Transverse colon (tissue), 4 donors: ENCODE measurements around the gene HACD1. TPM values are rescaled to one million over a fixed set of nuclear protein-coding genes. Genes with fewer than 3 reads are reported as not detected.

Experiments
- DNase-seq: peaks from one replicate; pipeline ENCODE4 v3.0.0-alpha.2; 2019
- H3K27ac ChIP-seq, 4 donors: fragments of 200-600 bp; sonication (generic); 2 replicates each; pipeline ENCODE4 v1.5.1; 2016 to 2018; ENCODE audit warnings: inconsistent platforms in 4 of 4
- H3K27me3 ChIP-seq: fragments of 200-600 bp; sonication (generic); 2 replicates; pipeline ENCODE4 v1.5.1; 2017; ENCODE audit warnings: inconsistent platforms
- H3K36me3 ChIP-seq, 4 donors: fragments of 200-600 bp; sonication (generic); 2 replicates each; pipeline ENCODE4 v1.5.1; 2017 to 2019; ENCODE audit warnings: inconsistent platforms in 4 of 4
- H3K4me1 ChIP-seq, 4 donors: fragments of 200-600 bp; sonication (generic); 2 replicates each; pipeline ENCODE4 v1.5.1; 2017 to 2020; ENCODE audit warnings: inconsistent platforms in 4 of 4
- H3K4me3 ChIP-seq, 4 donors: fragments of 200-600 bp; sonication (generic); 1 replicate in 1 of 4; 2 replicates in 3 of 4; pipeline versions ENCODE4 v1.5.1 to v1.6.1; 2017 to 2019; ENCODE audit warnings: inconsistent platforms in 4 of 4
- H3K9me3 ChIP-seq, 2 donors: fragments of 200-600 bp; sonication (generic); 2 replicates each; pipeline ENCODE4 v1.5.1; 2017 to 2019; ENCODE audit warnings: inconsistent platforms in 2 of 2
- CTCF ChIP-seq, 5 experiments: fragments of 200-600 bp in 3 of 5; fragments of 450-650 bp in 2 of 5; sonication (generic) in 3 of 5; IDR thresholded peaks; 1 replicate in 2 of 5; 2 replicates in 3 of 5; pipeline ENCODE4 v1.5.1; 2016 to 2017; ENCODE audit warnings: antibody characterized with exemption in 5 of 5, inconsistent platforms in 3 of 5, mild to moderate bottlenecking in 2 of 5, moderate library complexity in 1 of 5
- EP300 ChIP-seq: sonication (generic); formaldehyde crosslinking; IDR thresholded peaks from one replicate; pipeline ENCODE4 v1.6.1; 2017; ENCODE audit warnings: antibody characterized with exemption, low read depth
- POLR2A ChIP-seq: fragments of 450-650 bp; IDR thresholded peaks from one replicate; pipeline ENCODE4 v1.6.1; 2016; ENCODE audit warnings: antibody characterized with exemption, mild to moderate bottlenecking, moderate library complexity
- POLR2AphosphoS5 ChIP-seq, 3 donors: sonication (generic); formaldehyde crosslinking; IDR thresholded peaks; one replicate each; pipeline ENCODE4 v1.6.1; 2016; ENCODE audit warnings: antibody characterized with exemption in 3 of 3
- WGBS, 2 donors: methylation state at CpG; one replicate each; pipeline ENCODE4 v1.1.5; 2018; ENCODE audit warnings: low coverage in 1 of 2; 5-methylcytosine and 5-hydroxymethylcytosine counted together
- in situ Hi-C, 4 donors: fragments of 200-750 bp; cut with MboI; loops; one replicate each; pipeline versions ENCODE4 v1.15.0 to v1.15.1; 2017; ENCODE audit warnings: low sequenced_read_pairs in 3 of 4, low pct_ligation_motif_present in 1 of 4, low pct_unique_long_range_greater_than_20kb in 1 of 4
- intact Hi-C: fragments of 100-400 bp; cut with DNase I; formaldehyde crosslinking; loops from one replicate; pipeline ENCODE4 v1.15.1; 2023; ENCODE audit warnings: low total_unique reads
- total RNA-seq, 4 donors: library from RNA; depleted of rRNA; stranded (reverse); fragments of >200 nt; gene quantifications; one replicate each; pipeline ENCODE4 v1.1.0, GENCODE V29; 2016

The HACD1 gene
- total RNA-seq, 4 donors from 2014 or later = 6.7 to 52.3 (median 16.5) TPM; not detected in 1

GRCh38 chr10:17657103-17657500 is 39.9 kb upstream of the HACD1 start:
- peaks cover 0 to 16% (median 7%) of the 10 kb centered on the region in 4 donors for H3K4me1 ChIP-seq
- no peaks in the 10 kb centered on the region for H3K27me3 ChIP-seq
- no peak overlapping the region for H3K27ac ChIP-seq
- no peak overlapping the region for H3K4me3 ChIP-seq
- no peak for TF ChIP-seq POLR2AphosphoS5 (IDR thresholded peaks at IDR 0.05)
- TF ChIP-seq CTCF (IDR thresholded peaks at IDR 0.05) = no peak
- no peak for TF ChIP-seq EP300
- TF ChIP-seq POLR2A = no peak
- in situ Hi-C loops (loop anchor here in 1 of 4 donors (25.0 kb wide), 1 partner anchor 120 kb away; no protein-coding TSS in a partner anchor), intact Hi-C loops (no loop called here)
- WGBS, 2 donors = 59 to 80% methylated on average over 1 of the region's 1 CpG
- H3K36me3 ChIP-seq = peaks cover 0 to 21% (median 4%) of the 10 kb centered on the region in 4 donors
- DNase-seq = no peak
- H3K9me3 ChIP-seq = no peaks in the 10 kb centered on the region

GRCh38 chr10:17655567-17656146 is 38.5 kb upstream of the HACD1 start:
- WGBS, 2 donors = 75 to 77% methylated on average over 4 to 5 of the region's 5 CpGs
- H3K27me3 ChIP-seq = no peaks in the 10 kb centered on the region

GRCh38 chr10:17655009-17655408 is 37.8 kb upstream of the HACD1 start:
- Histone ChIP-seq H3K4me3 (no peak overlapping the region), H3K4me1 (peaks cover 0 to 16% (median 7%) of the 10 kb centered on the region in 4 donors), H3K27ac (no peak overlapping the region), H3K36me3 (peaks cover 0 to 12% (median 0%) of the 10 kb centered on the region in 4 donors), H3K9me3 (no peaks in the 10 kb centered on the region), H3K27me3 (no peaks in the 10 kb centered on the region)
- intact Hi-C loops = no loop called here
- WGBS, 2 donors = 87 to 92% methylated on average over 3 of the region's 3 CpGs
- no peak for DNase-seq
- in situ Hi-C loops = loop anchor here in 1 of 4 donors (25.0 kb wide), 1 partner anchor 118 kb away; no protein-coding TSS in a partner anchor
- TF ChIP-seq POLR2A (no peak), POLR2AphosphoS5 (IDR thresholded peaks at IDR 0.05) (no peak), CTCF (IDR thresholded peaks at IDR 0.05) (no peak), EP300 (no peak)

More at GRCh38 chr10:17655567-17656146, 38.5 kb upstream of the HACD1 start:
- Histone ChIP-seq H3K4me1 (peaks cover 0 to 16% (median 7%) of the 10 kb centered on the region in 4 donors), H3K27ac (no peak overlapping the region), H3K9me3 (no peaks in the 10 kb centered on the region), H3K4me3 (no peak overlapping the region), H3K36me3 (peaks cover 0 to 12% (median 2%) of the 10 kb centered on the region in 4 donors)
- DNase-seq = no peak
- intact Hi-C loops (no loop called here), in situ Hi-C loops (loop anchor here in 1 of 4 donors (25.0 kb wide), 1 partner anchor 118 kb away; no protein-coding TSS in a partner anchor)
- TF ChIP-seq POLR2AphosphoS5 (IDR thresholded peaks at IDR 0.05) (no peak), EP300 (no peak), POLR2A (no peak), CTCF (IDR thresholded peaks at IDR 0.05) (no peak)

GRCh38 chr10:17652585-17652984 is 35.4 kb upstream of the HACD1 start:
- Histone ChIP-seq H3K9me3 (no peaks in the 10 kb centered on the region), H3K4me1 (peaks cover 0 to 16% (median 7%) of the 10 kb centered on the region in 4 donors), H3K27me3 (no peaks in the 10 kb centered on the region), H3K27ac (no peak overlapping the region), H3K4me3 (no peak overlapping the region), H3K36me3 (peaks cover 0 to 12% (median 0%) of the 10 kb centered on the region in 4 donors)
- intact Hi-C loops = no loop called here
- TF ChIP-seq CTCF (IDR thresholded peaks at IDR 0.05) (no peak), EP300 (no peak), POLR2AphosphoS5 (IDR thresholded peaks at IDR 0.05) (no peak), POLR2A (no peak)
- no peak for DNase-seq
- in situ Hi-C loops = loop anchor here in 1 of 4 donors (25.0 kb wide), 1 partner anchor 115 kb away; no protein-coding TSS in a partner anchor
